K562 (cell line): ENCODE results near the gene TSPOAP1. TPM values are rescaled to one million over a fixed set of nuclear protein-coding genes. Genes with fewer than 3 reads are reported as not detected.

Source experiments
- AFF4 ChIP-seq: sonication (generic); formaldehyde crosslinking; IDR thresholded peaks from 2 replicates; pipeline ENCODE4 v1.8.0; 2023; ENCODE audit warnings: mild to moderate bottlenecking, missing genetic modification reagents
- BRF1 ChIP-seq: IDR thresholded peaks from 3 replicates; pipeline ENCODE4 v1.6.1; 2011; ENCODE audit warnings: borderline replicate concordance, mild to moderate bottlenecking; ENCODE audit not compliant: insufficient read length; ENCODE audit errors: extremely low read depth
- HDGF ChIP-seq: fragments of 450-650 bp; IDR thresholded peaks from 2 replicates; pipeline ENCODE4 v1.6.1; 2016
- KDM5B ChIP-seq: fragments of 200-600 bp; sonication (generic); IDR thresholded peaks from 2 replicates; pipeline ENCODE4 v1.6.1; 2012; ENCODE audit warnings: low read depth, mild to moderate bottlenecking, moderate library complexity, low read length, control low read depth, inconsistent platforms; ENCODE audit not compliant: insufficient replicate concordance
- PBX2 ChIP-seq, 2 experiments: IDR thresholded peaks in 1 of 2; conservative IDR thresholded peaks in 1 of 2; 2 replicates each; pipeline ENCODE4 v1.6.1; 2016; ENCODE audit warnings: low read depth in 2 of 2, mild to moderate bottlenecking in 1 of 2, missing compliant biosample characterization in 1 of 2, missing genetic modification characterization in 1 of 2, moderate library complexity in 1 of 2
- RBFOX2 ChIP-seq: fragments of 200-400 bp; formaldehyde crosslinking; IDR thresholded peaks from 2 replicates; pipeline ENCODE4 v1.6.1; 2017; ENCODE audit warnings: low read depth, mild to moderate bottlenecking, low read length, moderate library complexity
- SMC3 ChIP-seq: conservative IDR thresholded peaks from 2 replicates; pipeline ENCODE4 v1.6.1; 2011; ENCODE audit warnings: low read depth, low read length, improper control_type of control experiment; ENCODE audit not compliant: insufficient read depth
- SRSF7 ChIP-seq: fragments of 200-400 bp; formaldehyde crosslinking; optimal IDR thresholded peaks from 2 replicates; pipeline ENCODE3; 2017; ENCODE audit warnings: mild to moderate bottlenecking, low read depth, low read length
- THRAP3 ChIP-seq: fragments of 450-650 bp; IDR thresholded peaks from 2 replicates; pipeline ENCODE4 v1.6.1; 2016; ENCODE audit warnings: mild to moderate bottlenecking, inconsistent platforms, borderline replicate concordance
- ZBTB9 ChIP-seq: fragments of 450-650 bp; formaldehyde crosslinking; IDR thresholded peaks from 2 replicates; pipeline ENCODE4 v1.4.0; 2020; ENCODE audit warnings: mild to moderate bottlenecking, moderate library complexity
- ZNF124 ChIP-seq: sonication (generic); formaldehyde crosslinking; IDR thresholded peaks from 2 replicates; pipeline ENCODE4 v1.8.1; 2022; ENCODE audit warnings: missing genetic modification reagents
- ZNF316 ChIP-seq: fragments of 450-650 bp; IDR thresholded peaks from 2 replicates; pipeline ENCODE4 v1.6.1; 2016
- ZNF639 ChIP-seq, 2 experiments: fragments of 200-800 bp in 1 of 2; sonication (Bioruptor generic) in 1 of 2; sonication (generic) in 1 of 2; formaldehyde crosslinking in 1 of 2; IDR thresholded peaks in 1 of 2; conservative IDR thresholded peaks in 1 of 2; 2 replicates each; pipeline versions ENCODE4 v1.5.0 to v1.6.1; 2016 to 2020; ENCODE audit warnings: missing compliant biosample characterization in 1 of 2, missing genetic modification characterization in 1 of 2, missing genetic modification reagents in 1 of 2
- polyA plus RNA-seq, 8 experiments: library from polyadenylated mRNA; depleted of rRNA in 4 of 8; stranded (reverse) in 5 of 8; unstranded in 3 of 8; fragments of >200 nt; fragmentation: Nextera tagmentation in 2 of 8; fragmentation: Illumina TruSeq in 1 of 8; extraction: Ambion mirVana in 2 of 8; extraction: Trizol in 1 of 8; gene quantifications; 2 replicates each; pipeline versions ENCODE4 v1.2.1 to v1.2.3, GENCODE V29; 2011 to 2014; ENCODE audit warnings: inconsistent platforms in 1 of 8, missing spikeins in 1 of 8
- total RNA-seq, 7 experiments: library from RNA; depleted of rRNA in 6 of 7; stranded (reverse); fragments of >200 nt in 6 of 7; fragmentation: Illumina TruSeq in 2 of 7; extraction: Trizol in 2 of 7; gene quantifications; 2 replicates each; pipeline versions ENCODE4 v1.2.1 to v1.2.3, GENCODE V29; 2011 to 2021; ENCODE audit warnings: low replicate concordance in 1 of 7

The TSPOAP1 gene
- total and polyA plus RNA-seq, 9 of the 15 experiments (the other 6 are each of a cell fraction or from before 2014, with no cell fraction given), result 0.87 to 3.9 (median 1.8) TPM; not detected in 2

- TF ChIP-seq SRSF7 (no peak), AFF4 (CRISPR knock-in tag) (peak; percentile 76), ZNF316 (no peak), ZBTB9 (CRISPR knock-in tag) (peak; percentile 62), ZNF124 (CRISPR knock-in tag) (no peak), ZNF639 (CRISPR knock-in tag; conservative IDR thresholded peaks at IDR 0.05 in 1 of 2, IDR thresholded peaks at IDR 0.05 in 1 of 2) (no peak), THRAP3 (peak; percentile 90; the same call in 1 of the 2 replicates), PBX2 (CRISPR knock-in tag; IDR thresholded peaks at IDR 0.05; ENCODE audit: low read depth) (no peak), PBX2 (tag; conservative IDR thresholded peaks at IDR 0.05; ENCODE audit: low read depth) (peak; percentile 31), RBFOX2 (no peak), BRF1 (no peak), SMC3 (0 out of 2 replicates have a peak, but pooled peaks have one; percentile 2), HDGF (0 out of 2 replicates have a peak, but pooled peaks have one; percentile 9), KDM5B (peak; percentile 87)
Observed at GRCh38 chr17:58329810-58330537, 1.4 kb upstream of the TSPOAP1 start (continued).
